Stimulated activated CD4-positive, alpha-beta T cell treated with anti-CD3 and anti-CD28 coated beads, TNF-alpha, amount 100 ng/mL, for 24 hours (primary cell): ENCODE data around the gene MLLT10.
A peak's percentile ranks its signal among the peaks of the same experiment; 100 is the strongest.
"Not testable (repeated sequence)": the region's sequence is repeated elsewhere in the genome, so short reads cannot be mapped to it uniquely, and the experiment has no call there.

Experiments
- DNase-seq, 3 experiments: peaks; one replicate each; pipeline ENCODE4 v3.0.0-alpha.2; 2020; ENCODE audit warnings: low read depth in 3 of 3

MLLT10 gene

DNA sequence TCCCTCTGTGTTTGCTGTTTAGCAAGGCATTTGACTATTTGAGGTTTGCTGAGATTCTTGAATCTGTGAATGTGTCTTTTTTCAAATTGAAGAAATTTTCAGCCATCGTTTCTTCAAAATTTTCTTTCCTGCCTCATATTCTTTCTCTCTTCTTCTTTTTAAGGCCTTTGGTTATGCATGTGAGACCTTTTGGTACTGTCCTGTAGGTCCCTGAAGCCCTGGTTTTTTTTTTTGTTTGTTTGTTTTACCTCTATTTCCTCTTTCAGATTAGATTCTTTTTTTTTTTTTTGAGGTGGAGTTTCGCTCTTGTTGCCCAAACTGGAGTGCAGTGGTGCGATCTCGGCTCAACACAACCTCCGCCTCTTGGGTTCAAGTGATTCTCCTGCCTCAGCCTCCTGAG is 45.3 kb downstream of the MLLT10 start:
- DNase-seq = no peak

GRCh38 chr10:21581421-21581834 is 47.4 kb downstream of the MLLT10 start:
- DNase-seq = peak in 1 of 3 experiments; percentile 21

DNA sequence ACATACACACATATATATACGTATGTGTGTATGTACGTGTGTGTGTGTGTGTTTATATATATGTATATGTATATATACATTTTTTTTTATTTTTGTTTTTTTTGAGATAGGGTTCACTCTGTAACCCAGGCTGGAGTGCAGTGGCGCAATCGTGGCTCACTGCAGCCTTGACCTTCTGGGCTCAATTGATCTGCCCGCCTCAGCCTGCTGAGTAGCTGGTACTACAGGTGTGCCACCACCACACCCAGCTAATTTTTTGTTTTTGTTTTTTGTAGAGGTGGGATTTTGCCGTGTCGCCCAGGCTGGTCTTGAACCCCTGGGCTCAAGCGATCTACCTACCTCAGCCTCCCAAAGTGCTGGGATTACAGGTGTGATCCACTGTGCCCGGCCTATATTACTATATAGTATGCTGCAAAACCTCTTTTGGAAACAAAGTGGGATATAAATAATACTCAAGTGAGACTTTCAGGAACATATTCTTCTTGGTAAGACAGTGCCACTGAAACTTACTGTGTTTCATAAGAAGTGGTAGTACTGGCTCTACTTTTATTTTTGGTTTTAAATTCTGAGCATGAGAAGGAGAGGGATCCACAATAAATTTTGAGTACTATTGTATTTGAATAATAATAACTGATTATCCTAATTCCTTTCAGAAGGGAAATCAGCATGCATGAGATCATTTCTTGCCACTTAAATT is 51.0 kb downstream of the MLLT10 start:
- no peak for DNase-seq

DNA sequence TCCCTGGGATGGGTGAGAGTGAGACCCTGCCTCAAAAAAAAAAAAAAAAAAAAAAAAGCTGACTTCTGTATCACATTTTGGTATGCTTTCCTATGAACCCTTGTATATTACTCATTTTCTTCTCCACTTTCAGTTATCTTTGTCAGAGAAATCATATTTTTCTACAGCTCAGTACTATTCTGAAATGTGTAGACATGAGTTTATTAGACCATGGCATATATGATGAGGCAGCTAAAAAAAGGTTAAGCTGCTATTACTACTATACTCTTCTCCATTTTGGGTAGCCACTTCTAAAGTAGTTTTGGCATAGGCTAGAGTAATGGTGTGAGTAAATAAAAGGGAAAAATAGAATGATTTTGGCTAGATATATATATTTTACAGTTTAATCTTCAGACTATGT is 53.4 kb downstream of the MLLT10 start:
- no peak for DNase-seq

- DNase-seq = peak in 1 of 3 experiments; percentile 6
Observed at GRCh38 chr10:21588159-21588558, 54.1 kb downstream of the MLLT10 start.

DNA sequence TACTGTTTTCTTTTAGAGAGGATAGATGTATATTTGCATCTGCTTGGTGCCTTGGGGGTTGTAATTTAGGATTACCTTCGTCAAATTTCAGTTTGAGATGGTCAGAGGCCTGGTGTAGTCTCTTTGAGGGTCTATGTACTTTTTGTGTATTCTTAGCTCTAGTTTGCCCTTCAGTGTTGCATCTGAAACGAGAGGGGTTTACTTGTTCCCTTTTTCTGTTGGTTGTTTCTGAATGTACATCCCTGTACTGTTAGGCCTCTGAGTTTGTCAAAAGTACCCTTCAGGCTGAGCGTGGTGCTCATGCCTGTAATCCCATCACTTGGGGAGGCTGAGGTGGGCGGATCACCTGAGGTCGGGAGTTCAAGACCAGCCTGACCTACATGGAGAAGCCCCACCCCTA is 60.0 kb downstream of the MLLT10 start:
- no peak for DNase-seq

DNA sequence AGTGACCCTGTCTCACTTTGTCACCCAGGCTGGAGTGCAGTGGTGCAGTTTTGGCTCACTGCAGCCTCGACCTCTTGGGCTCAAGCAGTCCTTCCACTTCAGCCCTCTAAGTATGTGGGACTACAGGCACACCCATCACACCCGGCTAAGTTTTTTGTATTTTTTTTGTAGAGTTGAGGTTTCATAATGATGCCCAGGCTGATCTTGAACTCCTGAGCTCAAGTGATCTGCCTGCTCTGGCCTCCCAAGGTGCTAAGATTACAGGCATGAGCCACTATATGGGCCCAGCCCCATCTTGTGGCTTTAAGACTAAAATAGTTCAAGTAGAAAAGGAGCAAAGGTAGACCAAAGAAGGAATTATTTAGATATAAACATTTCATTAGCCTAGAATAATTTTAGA is 65.5 kb downstream of the MLLT10 start:
- no peak for DNase-seq

- DNase-seq = no peak
Observed at GRCh38 chr10:21600804-21601433, 66.9 kb downstream of the MLLT10 start.

DNA sequence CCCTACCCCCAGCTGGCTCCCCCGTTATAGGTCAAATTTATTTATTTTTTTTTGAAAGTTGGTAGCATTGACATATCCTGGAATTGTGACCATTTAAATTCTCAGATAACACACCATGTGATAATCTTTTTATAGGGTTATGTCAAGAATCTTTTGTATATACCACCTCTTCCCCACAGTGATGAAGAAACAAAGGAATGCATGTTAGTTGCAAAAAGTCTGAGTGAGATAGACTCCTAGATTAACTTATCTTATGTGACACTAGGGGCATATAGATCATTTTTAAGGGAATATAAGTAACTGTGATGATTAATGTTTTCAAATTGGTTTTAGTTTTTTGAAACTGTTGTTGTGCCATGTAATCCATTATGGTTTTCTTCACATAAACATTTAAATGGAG is 68.3 kb downstream of the MLLT10 start:
- DNase-seq = no peak

DNA sequence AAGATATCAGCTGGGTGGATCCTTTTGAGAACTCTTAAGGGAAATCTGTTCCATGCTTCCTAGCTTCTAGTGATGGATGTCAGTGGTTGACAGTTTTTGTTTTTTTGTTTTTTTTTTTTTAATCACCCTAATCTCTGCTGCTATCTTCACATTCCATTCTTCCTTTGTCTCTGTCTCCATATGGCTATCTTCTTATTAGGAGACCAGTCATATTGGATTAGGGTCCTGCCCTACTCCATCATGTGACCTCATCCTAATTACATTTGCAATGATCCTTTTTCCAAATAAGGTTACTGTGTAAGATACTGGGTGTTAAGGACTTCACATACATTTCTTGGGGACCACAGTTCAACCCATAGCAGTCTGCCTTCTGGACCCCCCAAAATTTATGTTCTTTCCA is 69.7 kb downstream of the MLLT10 start:
- DNase-seq = no peak

DNA sequence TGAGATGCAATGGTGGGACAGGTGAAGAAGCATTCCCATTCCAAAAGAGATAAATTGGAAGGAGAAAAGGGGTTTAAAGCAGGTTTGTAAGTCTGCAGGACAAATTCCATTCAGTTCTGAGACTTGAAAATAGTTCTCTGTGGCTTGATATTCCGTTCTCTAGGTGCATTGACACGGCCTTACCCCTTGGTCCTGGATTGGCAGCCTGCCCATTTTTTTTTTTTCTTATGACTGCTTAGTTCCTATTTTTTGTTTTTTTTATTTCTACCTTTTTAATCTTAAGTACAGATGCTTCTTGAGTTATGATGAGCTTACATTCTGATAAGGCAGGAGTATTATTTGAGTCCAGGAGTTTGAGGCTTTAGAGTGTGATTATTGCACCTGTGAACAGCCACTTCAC is 70.6 kb downstream of the MLLT10 start:
- no peak for DNase-seq

DNA sequence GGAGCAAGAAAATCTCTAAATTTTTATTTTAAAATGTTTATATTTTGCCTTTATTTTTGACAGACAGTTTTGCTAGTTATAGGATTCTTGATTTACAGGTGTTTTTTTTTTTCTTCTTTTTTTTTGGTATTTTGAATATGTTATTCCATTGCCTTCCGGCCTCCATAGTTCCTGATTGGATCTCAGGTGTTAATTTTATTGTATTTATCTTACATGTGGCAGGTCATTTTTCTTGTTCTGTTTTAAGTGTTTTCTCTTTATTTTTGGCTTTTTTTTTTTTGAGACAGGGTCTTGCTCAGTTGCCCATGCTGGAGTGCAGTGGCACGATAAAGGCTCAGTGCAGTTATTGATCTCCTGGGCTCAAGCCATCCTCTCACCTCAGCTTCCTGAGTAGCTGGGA is 73.9 kb downstream of the MLLT10 start:
- no peak for DNase-seq

DNA sequence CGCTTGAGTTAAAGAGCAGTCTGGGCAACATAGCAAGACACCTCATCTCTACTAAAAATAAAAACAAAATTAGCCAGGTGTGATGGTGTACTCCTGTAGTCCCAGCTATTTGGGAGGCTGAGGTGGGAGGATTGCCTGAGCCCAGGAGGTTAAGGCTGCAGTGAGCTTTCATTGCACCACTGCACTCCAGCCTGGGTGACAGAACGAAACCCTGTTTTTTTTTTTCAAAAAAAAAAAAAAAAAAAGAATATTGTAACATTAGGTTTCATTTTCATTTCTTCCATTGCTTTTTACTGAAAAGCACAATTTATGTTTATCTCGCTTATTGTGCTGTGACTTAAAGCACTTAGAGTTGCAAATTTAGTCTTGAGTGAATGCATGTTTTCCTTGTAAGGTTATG is 80.0 kb downstream of the MLLT10 start:
- DNase-seq = no peak

- no peak for DNase-seq
Observed at GRCh38 chr10:21617267-21617666, 83.2 kb downstream of the MLLT10 start.

DNA sequence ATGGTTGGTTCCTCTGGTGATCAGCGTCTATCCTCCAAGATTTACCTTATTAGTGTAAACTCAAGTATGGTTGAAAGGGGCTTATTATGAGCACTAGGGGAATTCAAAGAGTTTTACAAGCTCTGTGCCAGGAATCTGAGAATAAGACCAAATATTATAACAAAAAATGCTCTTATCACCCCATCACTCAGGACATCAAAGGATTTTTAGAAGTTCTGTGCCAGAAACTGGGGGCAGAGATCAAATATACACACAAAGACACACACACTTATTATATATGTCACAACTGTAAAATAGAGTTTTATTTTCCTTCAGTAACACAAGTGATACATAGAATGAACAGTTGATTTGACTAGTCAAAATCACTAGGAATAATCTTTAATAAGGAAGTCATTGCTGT is 89.3 kb downstream of the MLLT10 start:
- DNase-seq = no peak

DNA sequence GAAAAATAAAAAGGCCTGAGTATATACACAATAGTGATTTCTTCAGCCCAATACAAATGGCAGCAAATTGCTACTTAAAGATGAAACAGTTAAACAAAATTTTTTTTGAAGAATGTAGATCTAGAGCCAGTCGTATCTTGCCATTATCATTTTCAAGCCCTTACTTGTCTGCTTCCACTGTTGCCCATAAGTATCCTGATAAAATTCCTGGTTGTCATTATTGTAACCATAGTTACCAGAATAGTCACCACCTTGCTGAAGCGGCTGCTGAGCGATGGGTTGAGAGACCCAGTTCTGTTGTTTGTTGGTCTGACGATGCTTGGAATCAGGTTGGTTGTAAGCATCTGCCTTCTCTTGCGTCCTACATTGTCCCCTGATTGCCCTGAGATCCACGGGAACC is 90.4 kb downstream of the MLLT10 start:
- DNase-seq = not testable (repeated sequence)

DNA sequence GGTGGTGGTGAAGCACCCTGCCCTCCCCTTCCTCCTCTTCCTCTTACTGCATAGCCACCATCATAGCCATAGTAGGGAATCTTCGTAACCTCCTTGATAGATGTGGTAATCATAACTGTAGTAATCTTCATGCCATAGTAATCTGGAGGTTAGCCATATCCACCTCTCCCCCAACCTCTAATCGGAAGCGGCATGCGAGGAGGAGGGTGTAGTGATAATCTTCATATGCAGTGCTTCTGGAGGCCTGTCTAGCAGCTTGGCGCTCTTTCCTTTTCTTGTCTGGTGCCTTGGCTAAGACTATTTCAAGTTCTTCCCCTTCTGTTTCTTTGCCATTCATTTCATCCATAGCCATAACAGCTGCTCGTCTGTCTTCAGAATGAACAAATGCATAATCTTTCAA is 90.9 kb downstream of the MLLT10 start:
- DNase-seq = no peak

GRCh38 chr10:21625623-21626229 is 91.7 kb downstream of the MLLT10 start:
- no peak for DNase-seq

- DNase-seq = no peak
Observed at GRCh38 chr10:21626457-21627161, 92.6 kb downstream of the MLLT10 start.

- no peak for DNase-seq
Observed at GRCh38 chr10:21627331-21627730, 93.3 kb downstream of the MLLT10 start.

- DNase-seq = no peak
Observed at GRCh38 chr10:21628023-21628422, 94.0 kb downstream of the MLLT10 start.

DNA sequence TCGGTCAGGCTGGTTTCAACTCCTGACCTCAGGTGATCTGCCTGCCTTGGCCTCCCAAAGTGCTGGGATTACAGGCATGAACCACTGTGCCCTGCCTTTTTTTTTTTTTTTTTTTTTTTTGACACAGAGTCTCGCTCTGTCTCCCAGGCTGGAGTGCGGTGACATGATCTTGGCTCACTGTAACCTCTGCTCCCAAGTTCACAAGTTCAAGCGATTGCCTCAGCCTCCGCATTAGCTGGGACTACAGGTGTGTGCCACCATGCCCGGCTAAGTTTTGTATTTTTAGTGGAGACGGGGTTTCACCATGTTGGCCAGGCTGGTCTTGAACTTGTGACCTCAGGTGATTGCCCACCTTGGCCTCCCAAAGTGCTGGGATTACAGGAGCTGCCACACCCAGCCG is 94.6 kb downstream of the MLLT10 start:
- not testable (repeated sequence) for DNase-seq
